Mucosa of stomach (tissue), 1 donor: Measurements from ENCODE around the gene CCSER1.
"Not testable (repeated sequence)": the region's sequence is repeated elsewhere in the genome, so short reads cannot be mapped to it uniquely, and the experiment has no call there.

Experiments used
- H3K27me3 ChIP-seq: one replicate; pipeline ENCODE4 v1.7.0; 2013; ENCODE audit warnings: mild to moderate bottlenecking, low read length; ENCODE audit not compliant: control insufficient read depth, insufficient read depth
- H3K36me3 ChIP-seq: one replicate; pipeline ENCODE4 v1.7.0; 2013; ENCODE audit warnings: low read length; ENCODE audit not compliant: control insufficient read depth, insufficient read depth
- H3K4me1 ChIP-seq: one replicate; pipeline ENCODE4 v1.7.0; 2013; ENCODE audit warnings: mild to moderate bottlenecking, low read length; ENCODE audit not compliant: control insufficient read depth, insufficient read depth
- H3K4me3 ChIP-seq: one replicate; pipeline ENCODE4 v1.7.0; 2013; ENCODE audit warnings: low read length
- H3K9ac ChIP-seq: one replicate; pipeline ENCODE4 v1.7.0; 2013; ENCODE audit warnings: mild to moderate bottlenecking, low read length, moderate library complexity
- H3K9me3 ChIP-seq: one replicate; pipeline ENCODE4 v1.7.0; 2013; ENCODE audit warnings: mild to moderate bottlenecking, low read length, moderate library complexity; ENCODE audit not compliant: control insufficient read depth
- donor health status: Pancreatic carcinoma.

CCSER1 gene

GRCh38 chr4:90476586-90476985 lies 349.4 kb downstream of the CCSER1 start:
- no peak overlapping the region for H3K9ac ChIP-seq
- no peaks in the 10 kb centered on the region for H3K27me3 ChIP-seq
- peaks cover 5% of the 10 kb centered on the region for H3K4me1 ChIP-seq
- H3K4me3 ChIP-seq = no peak overlapping the region
- H3K36me3 ChIP-seq = no peaks in the 10 kb centered on the region
- H3K9me3 ChIP-seq = no peaks in the 10 kb centered on the region

GRCh38 chr4:90484894-90485293 lies 357.7 kb downstream of the CCSER1 start:
- H3K4me1 ChIP-seq, H3K27me3 ChIP-seq, H3K4me3 ChIP-seq, H3K9ac ChIP-seq, H3K36me3 ChIP-seq, H3K9me3 ChIP-seq: not testable (repeated sequence)

GRCh38 chr4:90486346-90486745 lies 359.2 kb downstream of the CCSER1 start:
- Histone ChIP-seq H3K27me3 (no peaks in the 10 kb centered on the region), H3K9ac (no peak overlapping the region), H3K36me3 (no peaks in the 10 kb centered on the region), H3K4me3 (no peak overlapping the region), H3K9me3 (no peaks in the 10 kb centered on the region), H3K4me1 (no peaks in the 10 kb centered on the region)

- H3K4me1 ChIP-seq = no peaks in the 10 kb centered on the region
- H3K9ac ChIP-seq = no peak overlapping the region
- no peak overlapping the region for H3K4me3 ChIP-seq
- H3K9me3 ChIP-seq = no peaks in the 10 kb centered on the region
- no peaks in the 10 kb centered on the region for H3K36me3 ChIP-seq
- H3K27me3 ChIP-seq = no peaks in the 10 kb centered on the region
Measured at GRCh38 chr4:90495211-90495610, 368.0 kb downstream of the CCSER1 start.

- Histone ChIP-seq H3K36me3 (no peaks in the 10 kb centered on the region), H3K27me3 (no peaks in the 10 kb centered on the region), H3K4me1 (no peaks in the 10 kb centered on the region), H3K4me3 (no peak overlapping the region), H3K9ac (no peak overlapping the region), H3K9me3 (no peaks in the 10 kb centered on the region)
Measured at GRCh38 chr4:90495936-90496335, 368.7 kb downstream of the CCSER1 start.

GRCh38 chr4:90498175-90498574 lies 371.0 kb downstream of the CCSER1 start:
- Histone ChIP-seq H3K9ac (no peak overlapping the region), H3K4me3 (no peak overlapping the region), H3K9me3 (no peaks in the 10 kb centered on the region), H3K4me1 (no peaks in the 10 kb centered on the region), H3K27me3 (no peaks in the 10 kb centered on the region), H3K36me3 (no peaks in the 10 kb centered on the region)

- Histone ChIP-seq H3K9ac (no peak overlapping the region), H3K36me3 (no peaks in the 10 kb centered on the region), H3K9me3 (no peaks in the 10 kb centered on the region), H3K4me3 (no peak overlapping the region), H3K4me1 (no peaks in the 10 kb centered on the region), H3K27me3 (no peaks in the 10 kb centered on the region)
Measured at GRCh38 chr4:90503677-90504076, 376.5 kb downstream of the CCSER1 start.

- Histone ChIP-seq H3K9me3 (no peaks in the 10 kb centered on the region), H3K27me3 (no peaks in the 10 kb centered on the region), H3K9ac (no peak overlapping the region), H3K4me3 (no peak overlapping the region), H3K4me1 (no peaks in the 10 kb centered on the region), H3K36me3 (no peaks in the 10 kb centered on the region)
Measured at GRCh38 chr4:90515191-90515590, 388.0 kb downstream of the CCSER1 start.

GRCh38 chr4:90528551-90528950 lies 401.4 kb downstream of the CCSER1 start:
- H3K4me3 ChIP-seq = no peak overlapping the region
- no peaks in the 10 kb centered on the region for H3K36me3 ChIP-seq
- H3K4me1 ChIP-seq = no peaks in the 10 kb centered on the region
- no peak overlapping the region for H3K9ac ChIP-seq
- no peaks in the 10 kb centered on the region for H3K27me3 ChIP-seq
- no peaks in the 10 kb centered on the region for H3K9me3 ChIP-seq

- Histone ChIP-seq H3K27me3 (no peaks in the 10 kb centered on the region), H3K4me1 (no peaks in the 10 kb centered on the region), H3K36me3 (no peaks in the 10 kb centered on the region), H3K9me3 (no peaks in the 10 kb centered on the region), H3K9ac (no peak overlapping the region), H3K4me3 (no peak overlapping the region)
Measured at GRCh38 chr4:90536408-90536807, 409.2 kb downstream of the CCSER1 start.

GRCh38 chr4:90537491-90537890 lies 410.3 kb downstream of the CCSER1 start:
- Histone ChIP-seq H3K4me3 (no peak overlapping the region), H3K27me3 (no peaks in the 10 kb centered on the region), H3K9ac (no peak overlapping the region), H3K4me1 (no peaks in the 10 kb centered on the region), H3K36me3 (no peaks in the 10 kb centered on the region), H3K9me3 (no peaks in the 10 kb centered on the region)

GRCh38 chr4:90540536-90540935 lies 413.3 kb downstream of the CCSER1 start:
- Histone ChIP-seq H3K27me3 (no peaks in the 10 kb centered on the region), H3K36me3 (no peaks in the 10 kb centered on the region), H3K4me3 (no peak overlapping the region), H3K9me3 (no peaks in the 10 kb centered on the region), H3K4me1 (no peaks in the 10 kb centered on the region), H3K9ac (no peak overlapping the region)

GRCh38 chr4:90542216-90542615 lies 415.0 kb downstream of the CCSER1 start:
- Histone ChIP-seq H3K36me3 (no peaks in the 10 kb centered on the region), H3K4me1 (no peaks in the 10 kb centered on the region), H3K9ac (no peak overlapping the region), H3K27me3 (no peaks in the 10 kb centered on the region), H3K4me3 (no peak overlapping the region), H3K9me3 (no peaks in the 10 kb centered on the region)
